H9 (cell line): ENCODE measurements around the gene CPB1. TPM values are rescaled to one million over a fixed set of nuclear protein-coding genes. Genes with fewer than 3 reads are reported as not detected.

ENCODE experiments used
- DNase-seq: peaks from one replicate; pipeline ENCODE4 v3.0.0-alpha.2; 2017
- H2AFZ ChIP-seq: one replicate; pipeline ENCODE4 v1.6.1; 2013; ENCODE audit warnings: mild to moderate bottlenecking, low read length, control low read depth, moderate library complexity
- H2AK5ac ChIP-seq: 2 replicates; pipeline ENCODE4 v1.6.1; 2013; ENCODE audit warnings: low read length, control low read depth, mixed read lengths; ENCODE audit not compliant: insufficient read length
- H2BK120ac ChIP-seq: one replicate; pipeline ENCODE4 v1.6.1; 2013; ENCODE audit warnings: low read depth, mild to moderate bottlenecking, low read length, control low read depth, inconsistent platforms; ENCODE audit not compliant: poor library complexity, severe bottlenecking
- H2BK12ac ChIP-seq: 2 replicates; pipeline ENCODE4 v1.6.1; 2013; ENCODE audit warnings: low read length, control low read depth, mixed read lengths, low read depth; ENCODE audit not compliant: insufficient read length
- H2BK15ac ChIP-seq: 2 replicates; pipeline ENCODE4 v1.6.1; 2013; ENCODE audit warnings: low read depth, low read length, control low read depth
- H2BK20ac ChIP-seq: one replicate; pipeline ENCODE4 v1.6.1; 2013; ENCODE audit warnings: low read depth, mild to moderate bottlenecking, low read length, control low read depth, inconsistent platforms; ENCODE audit not compliant: poor library complexity, severe bottlenecking
- H2BK5ac ChIP-seq: 2 replicates; pipeline ENCODE4 v1.6.1; 2013; ENCODE audit warnings: low read length, control low read depth, mixed read lengths; ENCODE audit not compliant: insufficient read length
- H3K14ac ChIP-seq: 2 replicates; pipeline ENCODE4 v1.6.1; 2013; ENCODE audit warnings: low read length, control low read depth; ENCODE audit not compliant: insufficient read depth
- H3K18ac ChIP-seq: 2 replicates; pipeline ENCODE4 v1.6.1; 2013; ENCODE audit warnings: low read depth, mild to moderate bottlenecking, mixed read lengths, low read length, control low read depth; ENCODE audit not compliant: insufficient read length
- H3K23ac ChIP-seq: 2 replicates; pipeline ENCODE4 v1.6.1; 2013; ENCODE audit warnings: low read length, control low read depth, mixed read lengths, low read depth; ENCODE audit not compliant: insufficient read length
- H3K23me2 ChIP-seq: 2 replicates; pipeline ENCODE4 v1.6.1; 2013; ENCODE audit warnings: low read depth, mild to moderate bottlenecking, mixed read lengths, low read length, control low read depth; ENCODE audit not compliant: insufficient read length, poor library complexity, severe bottlenecking
- H3K27ac ChIP-seq: 2 replicates; pipeline ENCODE4 v1.5.1; 2013; ENCODE audit warnings: low read length, control low read depth, mixed read lengths, low read depth; ENCODE audit not compliant: insufficient read length
- H3K27me3 ChIP-seq: 2 replicates; pipeline ENCODE4 v1.6.1; 2013; ENCODE audit warnings: low read length, control low read depth, inconsistent platforms; ENCODE audit not compliant: insufficient read depth
- H3K4ac ChIP-seq: 2 replicates; pipeline ENCODE4 v1.6.1; 2013; ENCODE audit warnings: low read depth, mild to moderate bottlenecking, control low read depth, inconsistent platforms, low read length, moderate library complexity
- H3K4me1 ChIP-seq: 2 replicates; pipeline ENCODE4 v1.6.1; 2013; ENCODE audit warnings: low read length, control low read depth, inconsistent platforms; ENCODE audit not compliant: insufficient read depth
- H3K4me2 ChIP-seq: 2 replicates; pipeline ENCODE4 v1.6.1; 2013; ENCODE audit warnings: low read length, control low read depth, mixed read lengths; ENCODE audit not compliant: insufficient read length, insufficient read depth
- H3K56ac ChIP-seq: 2 replicates; pipeline ENCODE4 v1.6.1; 2013; ENCODE audit warnings: low read depth, mild to moderate bottlenecking, mixed read lengths, low read length, control low read depth; ENCODE audit not compliant: insufficient read length
- H3K79me1 ChIP-seq: 2 replicates; pipeline ENCODE4 v1.6.1; 2013; ENCODE audit warnings: low read depth, mild to moderate bottlenecking, moderate library complexity, low read length, control low read depth, inconsistent platforms; ENCODE audit not compliant: insufficient read depth, poor library complexity, severe bottlenecking
- H3K79me2 ChIP-seq: 2 replicates; pipeline ENCODE4 v1.6.1; 2013; ENCODE audit warnings: low read length, control low read depth, inconsistent platforms; ENCODE audit not compliant: insufficient read depth
- H3K9ac ChIP-seq: 2 replicates; pipeline ENCODE4 v1.6.1; 2013; ENCODE audit warnings: low read length, control low read depth, mixed read lengths; ENCODE audit not compliant: insufficient read length; ENCODE audit errors: extremely low read depth
- H3K9me3 ChIP-seq: one replicate; pipeline ENCODE4 v1.6.1; 2013; ENCODE audit warnings: low read depth, low read length, inconsistent platforms; ENCODE audit not compliant: control insufficient read depth
- H3T11ph ChIP-seq: one replicate; pipeline ENCODE4 v1.6.1; 2013; ENCODE audit warnings: mild to moderate bottlenecking, low read length, control low read depth, inconsistent platforms
- H4K20me1 ChIP-seq: one replicate; pipeline ENCODE4 v1.6.1; 2013; ENCODE audit not compliant: control insufficient read depth, insufficient read length, insufficient read depth
- H4K5ac ChIP-seq: 2 replicates; pipeline ENCODE4 v1.6.1; 2013; ENCODE audit warnings: low read depth, mild to moderate bottlenecking, mixed read lengths, low read length, control low read depth; ENCODE audit not compliant: insufficient read length
- H4K8ac ChIP-seq: replicated peaks from 2 replicates; pipeline ENCODE4 v1.6.1; 2013; ENCODE audit warnings: low read length, control low read depth, mixed read lengths, low read depth; ENCODE audit not compliant: insufficient read length
- H4K91ac ChIP-seq: 2 replicates; pipeline ENCODE4 v1.6.1; 2013; ENCODE audit warnings: low read depth, mild to moderate bottlenecking, moderate library complexity, mixed read lengths, low read length, control low read depth; ENCODE audit not compliant: insufficient read length
- H3K27ac Mint-ChIP-seq, 3 experiments: 2 replicates in 2 of 3; 3 replicates in 1 of 3; pipeline ENCODE4 v1.8.0; 2020 to 2021; ENCODE audit warnings: mixed read lengths in 3 of 3, mild to moderate bottlenecking in 1 of 3, moderate library complexity in 1 of 3
- H3K27me3 Mint-ChIP-seq: 2 replicates; pipeline ENCODE4 v1.8.0; 2021; ENCODE audit warnings: low read depth, mild to moderate bottlenecking, moderate library complexity, mixed read lengths
- H3K36me3 Mint-ChIP-seq, 3 experiments: 2 replicates in 2 of 3; 3 replicates in 1 of 3; pipeline ENCODE4 v1.8.0; 2020 to 2021; ENCODE audit warnings: low read depth in 3 of 3, mixed read lengths in 3 of 3; ENCODE audit not compliant: insufficient read depth in 1 of 3
- H3K4me1 Mint-ChIP-seq, 2 experiments: 2 replicates each; pipeline ENCODE4 v1.8.0; 2020; ENCODE audit warnings: mixed read lengths in 2 of 2
- H3K4me3 Mint-ChIP-seq, 2 experiments: 2 replicates in 1 of 2; 3 replicates in 1 of 2; pipeline ENCODE4 v1.8.0; 2020 to 2021; ENCODE audit warnings: mild to moderate bottlenecking in 2 of 2, mixed read lengths in 2 of 2, moderate library complexity in 1 of 2
- H3K9me3 Mint-ChIP-seq, 2 experiments: 2 replicates in 1 of 2; 3 replicates in 1 of 2; pipeline ENCODE4 v1.8.0; 2020; ENCODE audit warnings: mild to moderate bottlenecking in 2 of 2, mixed read lengths in 2 of 2, moderate library complexity in 1 of 2
- CTCF ChIP-seq: fragments of 200-600 bp; sonication (generic); conservative IDR thresholded peaks from 3 replicates; pipeline ENCODE4 v1.8.0; 2021; ENCODE audit warnings: antibody characterized with exemption, mild to moderate bottlenecking
- WGBS: extraction: QIAGEN DNeasy Blood & Tissue Kit; methylation state at CpG from one replicate; pipeline ENCODE4 v1.1.7; 2013; ENCODE audit warnings: missing lambda C conversion rate, low lambda C conversion rate, mixed read lengths; ENCODE audit not compliant: insufficient read length; ENCODE audit errors: extremely low coverage; 5-methylcytosine and 5-hydroxymethylcytosine counted together
- total RNA-seq: library from RNA; stranded (reverse); gene quantifications from 2 replicates; pipeline ENCODE4 v1.2.1, GENCODE V29; 2021

CPB1 gene
- total RNA-seq, 1 experiment from 2014 or later: not detected

- H4K5ac ChIP-seq: no peak overlapping the region
- WGBS: no CpG with 5 or more reads among the region's 3 CpGs
- H3K9me3 Mint-ChIP-seq: peaks cover 1 to 2% of the 10 kb centered on the region in 2 experiments; a peak in 1 of 5 replicates
Measured at GRCh38 chr3:148825476-148825875, 2.1 kb upstream of the CPB1 start.

More at GRCh38 chr3:148825476-148825875, 2.1 kb upstream of the CPB1 start:
- DNase-seq: no peak
- H3K23me2 ChIP-seq: no peaks in the 10 kb centered on the region
- H2BK12ac ChIP-seq: no peak overlapping the region
- H2AFZ ChIP-seq: no peak overlapping the region
- no peak overlapping the region for H3K23ac ChIP-seq
- no peaks in the 10 kb centered on the region for H3K79me2 ChIP-seq
- H4K91ac ChIP-seq: no peak overlapping the region
- H3K4me2 ChIP-seq: no peak overlapping the region
- H2BK20ac ChIP-seq: no peak overlapping the region
- H3K4ac ChIP-seq: no peak overlapping the region
- no peak overlapping the region for H3T11ph ChIP-seq
- peaks cover 4% of the 10 kb centered on the region; the same call in 1 of the 2 replicates for H3K4me1 ChIP-seq
- no peaks in the 10 kb centered on the region for H3K79me1 ChIP-seq
- no peaks in the 10 kb centered on the region for H3K27me3 ChIP-seq
- no peak overlapping the region for H3K9ac ChIP-seq
- H3K4me1 Mint-ChIP-seq: peaks cover 13% of the 10 kb centered on the region in 2 experiments
- H2BK15ac ChIP-seq: no peak overlapping the region
- H3K18ac ChIP-seq: no peak overlapping the region
- H3K4me3 Mint-ChIP-seq: no peak overlapping the region
- no peaks in the 10 kb centered on the region for H4K20me1 ChIP-seq
- H2AK5ac ChIP-seq: no peak overlapping the region
- no peaks in the 10 kb centered on the region for H3K27me3 Mint-ChIP-seq
- no peak overlapping the region for H2BK5ac ChIP-seq
- H3K56ac ChIP-seq: no peak overlapping the region
- H3K14ac ChIP-seq: no peak overlapping the region
- no peak overlapping the region for H3K27ac ChIP-seq
- no peak overlapping the region for H4K8ac ChIP-seq
- no peaks in the 10 kb centered on the region for H3K9me3 ChIP-seq
- no peak for TF ChIP-seq CTCF
- peaks cover 0 to 3% (median 0%) of the 10 kb centered on the region in 3 experiments; a peak in 1 of 7 replicates for H3K36me3 Mint-ChIP-seq
- no peak overlapping the region for H3K27ac Mint-ChIP-seq
- no peak overlapping the region for H2BK120ac ChIP-seq
